SK-N-SH (cell line): ENCODE measurements around the gene PCK2. TPM values are rescaled to one million over a fixed set of nuclear protein-coding genes. Genes with fewer than 3 reads are reported as not detected.

Experiments
- CTCF ChIA-PET: fragments of 300-600, 350-600 bp; formaldehyde crosslinking; extraction: SDS; loops from one replicate; lab custom pipeline; 2021; lab: Yijun Ruan, JAX
- POLR2A ChIA-PET: fragments of 350-600 bp; sonication (Branson Sonifier 250); formaldehyde crosslinking; extraction: SDS; loops from one replicate; lab custom pipeline; 2020; ENCODE audit warnings: antibody characterized with exemption, inconsistent platforms; lab: Yijun Ruan, JAX
- DNase-seq: peaks from one replicate; pipeline ENCODE4 v3.0.0; 2012
- H2AFZ ChIP-seq: fragments of 200-600 bp; sonication (generic); 2 replicates; pipeline ENCODE4 v1.8.1; 2016; ENCODE audit warnings: antibody characterized with exemption, mild to moderate bottlenecking, low read depth
- H3F3A ChIP-seq: fragments of 200-600 bp; sonication (generic); replicated peaks from 2 replicates; pipeline ENCODE3; 2016; ENCODE audit warnings: antibody characterized with exemption, mild to moderate bottlenecking; ENCODE audit not compliant: insufficient read depth
- H3K27ac ChIP-seq, 2 experiments: fragments of 200-500 bp in 1 of 2; fragments of 200-600 bp in 1 of 2; sonication (Bioruptor generic) in 1 of 2; sonication (generic), shearing (Covaris generic) in 1 of 2; 2 replicates each; pipeline versions ENCODE4 v1.5.1 to v1.6.1; 2014 to 2016; ENCODE audit warnings: low read depth in 2 of 2, inconsistent platforms in 1 of 2, low read length in 1 of 2, mild to moderate bottlenecking in 1 of 2, mixed read lengths in 1 of 2
- H3K27me3 ChIP-seq: fragments of 200-600 bp; sonication (generic), shearing (Covaris generic); 2 replicates; pipeline ENCODE4 v1.6.1; 2016; ENCODE audit warnings: mixed run types; ENCODE audit not compliant: insufficient read depth
- H3K36me3 ChIP-seq, 2 experiments: fragments of 200-500 bp in 1 of 2; fragments of 200-600 bp in 1 of 2; sonication (Bioruptor generic) in 1 of 2; sonication (generic) in 1 of 2; replicated peaks in 1 of 2; 2 replicates each; pipeline versions ENCODE3 to v1.5.1; 2014 to 2016; ENCODE audit warnings: low read length in 1 of 2, mild to moderate bottlenecking in 1 of 2; ENCODE audit not compliant: insufficient read depth in 2 of 2, control insufficient read depth in 1 of 2
- H3K4me1 ChIP-seq, 2 experiments: fragments of 200-500 bp in 1 of 2; fragments of 200-600 bp in 1 of 2; sonication (Bioruptor generic) in 1 of 2; sonication (generic), shearing (Covaris generic) in 1 of 2; 2 replicates each; pipeline versions ENCODE4 v1.5.1 to v1.6.1; 2014 to 2016; ENCODE audit warnings: low read depth in 1 of 2, low read length in 1 of 2, mixed run types in 1 of 2; ENCODE audit not compliant: insufficient read depth in 2 of 2, control insufficient read depth in 1 of 2
- H3K4me2 ChIP-seq: fragments of 200-600 bp; sonication (generic), shearing (Covaris generic); 2 replicates; pipeline ENCODE4 v1.6.1; 2017; ENCODE audit warnings: mixed run types
- H3K4me3 ChIP-seq, 2 experiments: fragments of 200-500 bp in 1 of 2; fragments of 200-600 bp in 1 of 2; sonication (Bioruptor generic) in 1 of 2; sonication (generic), shearing (Covaris generic) in 1 of 2; 2 replicates each; pipeline versions ENCODE4 v1.5.1 to v1.8.1; 2014 to 2016; ENCODE audit warnings: low read depth in 2 of 2, inconsistent platforms in 1 of 2, low read length in 1 of 2, mild to moderate bottlenecking in 1 of 2, mixed read lengths in 1 of 2, moderate library complexity in 1 of 2
- H3K79me2 ChIP-seq: fragments of 200-600 bp; sonication (generic); 2 replicates; pipeline ENCODE4 v1.8.1; 2017; ENCODE audit warnings: mild to moderate bottlenecking; ENCODE audit not compliant: insufficient read depth
- H3K9ac ChIP-seq: fragments of 200-600 bp; sonication (generic); 2 replicates; pipeline ENCODE4 v1.6.1; 2017; ENCODE audit warnings: mixed run types
- H3K9me2 ChIP-seq: fragments of 200-600 bp; sonication (generic); 2 replicates; pipeline ENCODE4 v1.6.1; 2017; ENCODE audit warnings: mixed run types
- H3K9me3 ChIP-seq: fragments of 200-600 bp; sonication (generic); 2 replicates; pipeline ENCODE4 v1.6.1; 2017; ENCODE audit warnings: mixed run types, mild to moderate bottlenecking, moderate library complexity
- H4K20me1 ChIP-seq: fragments of 200-600 bp; sonication (generic); 2 replicates; pipeline ENCODE4 v1.6.1; 2017; ENCODE audit warnings: mild to moderate bottlenecking, mixed run types; ENCODE audit not compliant: insufficient read depth
- CHD2 ChIP-seq: fragments of 150-350 bp; IDR thresholded peaks from 2 replicates; pipeline ENCODE4 v1.6.1; 2018; ENCODE audit warnings: low read length; ENCODE audit not compliant: partially characterized antibody
- CTCF ChIP-seq: fragments of 200-600 bp; sonication (generic); IDR thresholded peaks from 2 replicates; pipeline ENCODE4 v1.6.1; 2017; ENCODE audit warnings: antibody characterized with exemption, mild to moderate bottlenecking, moderate library complexity
- FOSL2 ChIP-seq: IDR thresholded peaks from 2 replicates; pipeline ENCODE4 v1.4.0; 2012; ENCODE audit warnings: low read depth, mild to moderate bottlenecking, moderate library complexity, borderline replicate concordance
- FOXJ3 ChIP-seq: sonication (generic); formaldehyde crosslinking; IDR thresholded peaks from 2 replicates; pipeline ENCODE4 v1.5.1; 2020; ENCODE audit warnings: mild to moderate bottlenecking, missing genetic modification reagents
- FOXM1 ChIP-seq: IDR thresholded peaks from 2 replicates; pipeline ENCODE4 v1.4.0; 2012; ENCODE audit warnings: low read depth, mild to moderate bottlenecking
- GABPA ChIP-seq: IDR thresholded peaks from 2 replicates; pipeline ENCODE4 v1.4.0; 2012; ENCODE audit warnings: low read depth, mild to moderate bottlenecking
- GATA2 ChIP-seq: sonication (generic); formaldehyde crosslinking; IDR thresholded peaks from 2 replicates; pipeline ENCODE4 v1.5.0; 2020; ENCODE audit warnings: mild to moderate bottlenecking, missing genetic modification reagents
- MAX ChIP-seq: IDR thresholded peaks from 2 replicates; pipeline ENCODE4 v1.4.0; 2012; ENCODE audit warnings: low read depth
- MXI1 ChIP-seq: IDR thresholded peaks from 2 replicates; pipeline ENCODE4 v1.6.1; 2012; ENCODE audit warnings: mild to moderate bottlenecking, low read depth, low read length, improper control_type of control experiment
- NRF1 ChIP-seq: IDR thresholded peaks from 2 replicates; pipeline ENCODE4 v1.6.1; 2012; ENCODE audit warnings: low read depth, mild to moderate bottlenecking, low read length
- PBX3 ChIP-seq: IDR thresholded peaks from 2 replicates; pipeline ENCODE4; 2012
- POLR2AphosphoS5 ChIP-seq: IDR thresholded peaks from 2 replicates; pipeline ENCODE4 v1.6.1; 2012; ENCODE audit warnings: low read depth, low read length
- REST ChIP-seq: IDR thresholded peaks from 2 replicates; pipeline ENCODE4 v1.6.1; 2012; ENCODE audit warnings: mild to moderate bottlenecking, low read depth, low read length, moderate library complexity
- RFX5 ChIP-seq: IDR thresholded peaks from 2 replicates; pipeline ENCODE4 v1.6.1; 2012; ENCODE audit warnings: mild to moderate bottlenecking, improper control_type of control experiment, low read length
- RXRA ChIP-seq: IDR thresholded peaks from 2 replicates; pipeline ENCODE4 v1.4.0; 2012; ENCODE audit warnings: low read depth, mild to moderate bottlenecking, borderline replicate concordance
- TAF1 ChIP-seq: IDR thresholded peaks from 2 replicates; pipeline ENCODE4 v1.6.1; 2012; ENCODE audit warnings: low read depth, mild to moderate bottlenecking, low read length, moderate library complexity, borderline replicate concordance
- USF1 ChIP-seq: IDR thresholded peaks from 2 replicates; pipeline ENCODE4 v1.4.0; 2012; ENCODE audit warnings: low read depth, borderline replicate concordance
- USF2 ChIP-seq: fragments of 150-350 bp; IDR thresholded peaks from 2 replicates; pipeline ENCODE4 v1.6.1; 2017; ENCODE audit warnings: antibody characterized with exemption, low read length, low read depth, borderline replicate concordance
- ZBTB33 ChIP-seq: IDR thresholded peaks from 2 replicates; pipeline ENCODE4 v1.4.0; 2012; ENCODE audit warnings: low read depth, borderline replicate concordance
- WGBS: methylation state at CpG from one replicate; pipeline ENCODE4 v1.1.6; 2017; ENCODE audit warnings: low lambda C conversion rate; 5-methylcytosine and 5-hydroxymethylcytosine counted together
- polyA plus RNA-seq, 3 experiments: library from polyadenylated mRNA; depleted of rRNA; stranded (reverse); fragments of >200 nt; gene quantifications; 2 replicates each; pipeline ENCODE4 v1.2.3, GENCODE V29; 2012

Gene PCK2
- polyA plus RNA-seq, 1 of the 3 experiments (the other 2 are of a cell fraction): 16.6 TPM

- H3K36me3 ChIP-seq: peaks cover 30 to 45% of the 10 kb centered on the region in 2 experiments
- peak within 1 kb of the TSS; percentile 70 for H2AFZ ChIP-seq
- H4K20me1 ChIP-seq: no peaks in the 10 kb centered on the region
- H3K4me2 ChIP-seq: peak within 1 kb of the TSS; percentile 97
- no peaks in the 10 kb centered on the region for H3K9me3 ChIP-seq
- peak within 1 kb of the TSS; percentile 90 to 93 for H3K4me3 ChIP-seq
- DNase-seq: peak; percentile 94
- H3K79me2 ChIP-seq: peaks cover 61% of the 10 kb centered on the region
- H3K9me2 ChIP-seq: no peaks in the 10 kb centered on the region
- no peaks in the 10 kb centered on the region for H3K27me3 ChIP-seq
- H3K4me1 ChIP-seq: peaks cover 11 to 42% of the 10 kb centered on the region in 2 experiments; a peak in 3 of 4 replicates
- ChIA-PET CTCF (interaction anchor here (1.0 to 1.9 kb wide), 2 partner anchors 20 to 33 kb away, joined by 4 to 5 read pairs; partner anchors contain the start of gene IRF9), POLR2A (interaction anchor here (0.5 to 1.7 kb wide), 10 partner anchors 10 to 224 kb away, joined by 3 to 12 read pairs (median 4); partner anchors contain the start of genes CARMIL3, DCAF11, IPO4 and NRL)
- peaks cover 15% of the 10 kb centered on the region for H3F3A ChIP-seq
- WGBS: 2% methylated on average over 9 of the region's 65 CpGs
- H3K27ac ChIP-seq: peak within 1 kb of the TSS; percentile 82 to 98
- H3K9ac ChIP-seq: peak within 1 kb of the TSS; percentile 81
- TF ChIP-seq PBX3 (peak; percentile 90), MAX (no peak; the same call in none of the 2 replicates), MXI1 (peak; percentile 52; the same call in 1 of the 2 replicates), POLR2AphosphoS5 (peak; percentile 89), RXRA (no peak), USF1 (peak; percentile 62; the same call in 1 of the 2 replicates), FOSL2 (no peak), GABPA (peak; percentile 42; the same call in 1 of the 2 replicates), FOXM1 (no peak), USF2 (peak; percentile 32), CHD2 (peak; percentile 69), RFX5 (peak; percentile 94), CTCF (peak; percentile 39), TAF1 (peak; percentile 77), ZBTB33 (no peak), FOXJ3 (CRISPR knock-in tag) (no peak), REST (0 out of 2 replicates have a peak, but pooled peaks have one; percentile 17), GATA2 (no peak), NRF1 (peak; percentile 72)
Observed at GRCh38 chr14:24141097-24141880, 47.2 kb downstream of the PCK2 start, which contains the start of gene EMC9. Gene EMC9 (minus strand): TSS chr14:24141591. CDS start chr14:24141304, 287 bp downstream.
